Coronary artery (tissue), 2 donors: ENCODE data around the gene MRPL1.

Experiments used
- DNase-seq: peaks from one replicate; pipeline ENCODE4 v3.0.0-alpha.2; 2017; ENCODE audit warnings: low spot score
- H3K27ac ChIP-seq, 2 donors: fragments of 200-600 bp; sonication (generic); one replicate each; pipeline ENCODE4 v1.5.1; 2016 to 2019
- H3K4me3 ChIP-seq: fragments of 200-600 bp; sonication (generic); 2 replicates; pipeline ENCODE4 v1.5.1; 2016; ENCODE audit warnings: mild to moderate bottlenecking, moderate library complexity
- TF ChIP-seq, protein P1 (sequence below): fragments of 200-600 bp; sonication (generic); IDR thresholded peaks from one replicate; pipeline ENCODE4 v1.5.1; 2019; ENCODE audit warnings: antibody characterized with exemption

MRPL1 gene

DNA sequence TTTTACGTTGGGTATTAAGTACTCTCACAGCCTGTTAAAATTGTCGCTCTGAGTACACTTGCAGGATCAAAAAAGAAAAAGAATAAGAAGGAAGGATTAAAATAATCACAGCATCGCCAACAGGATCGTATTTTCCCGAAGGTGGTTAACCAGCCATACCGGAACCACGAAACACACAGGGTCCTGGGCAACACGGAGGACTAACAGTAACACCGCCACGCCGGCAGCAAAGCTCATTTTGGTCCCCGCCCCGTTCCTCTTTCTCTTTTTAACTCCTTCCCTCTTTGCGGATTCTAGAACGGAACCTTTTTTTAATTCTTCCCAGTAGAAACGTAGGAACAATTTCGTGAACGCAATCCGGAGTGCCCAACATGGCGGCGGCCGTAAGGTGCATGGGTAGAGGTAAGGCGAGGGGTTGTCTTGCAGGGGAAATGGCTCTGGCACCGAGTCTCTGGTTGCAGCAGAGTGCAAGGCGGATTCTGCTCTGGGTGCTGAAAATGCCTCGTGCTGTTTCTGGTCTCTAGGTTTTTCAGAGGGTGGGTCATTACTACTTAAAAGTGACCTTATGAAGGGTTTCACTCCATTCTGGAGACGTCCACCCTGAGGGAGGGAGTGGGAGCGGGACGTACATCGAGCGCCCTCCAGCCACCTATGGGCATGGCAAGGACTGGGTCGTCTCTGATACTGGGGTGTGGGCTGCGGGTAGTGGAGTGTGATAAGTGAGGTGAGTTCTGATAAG is at the start of gene MRPL1:
MRPL1 (plus strand) TSS at position 353 of the 739 bp plus-strand sequence; CDS start at position 372, 19 bp downstream.
- Histone ChIP-seq H3K4me3 (peak within 1 kb of the TSS; percentile 79), H3K27ac (peak within 1 kb of the TSS; percentile 86)
- TF ChIP-seq, protein P1, sequence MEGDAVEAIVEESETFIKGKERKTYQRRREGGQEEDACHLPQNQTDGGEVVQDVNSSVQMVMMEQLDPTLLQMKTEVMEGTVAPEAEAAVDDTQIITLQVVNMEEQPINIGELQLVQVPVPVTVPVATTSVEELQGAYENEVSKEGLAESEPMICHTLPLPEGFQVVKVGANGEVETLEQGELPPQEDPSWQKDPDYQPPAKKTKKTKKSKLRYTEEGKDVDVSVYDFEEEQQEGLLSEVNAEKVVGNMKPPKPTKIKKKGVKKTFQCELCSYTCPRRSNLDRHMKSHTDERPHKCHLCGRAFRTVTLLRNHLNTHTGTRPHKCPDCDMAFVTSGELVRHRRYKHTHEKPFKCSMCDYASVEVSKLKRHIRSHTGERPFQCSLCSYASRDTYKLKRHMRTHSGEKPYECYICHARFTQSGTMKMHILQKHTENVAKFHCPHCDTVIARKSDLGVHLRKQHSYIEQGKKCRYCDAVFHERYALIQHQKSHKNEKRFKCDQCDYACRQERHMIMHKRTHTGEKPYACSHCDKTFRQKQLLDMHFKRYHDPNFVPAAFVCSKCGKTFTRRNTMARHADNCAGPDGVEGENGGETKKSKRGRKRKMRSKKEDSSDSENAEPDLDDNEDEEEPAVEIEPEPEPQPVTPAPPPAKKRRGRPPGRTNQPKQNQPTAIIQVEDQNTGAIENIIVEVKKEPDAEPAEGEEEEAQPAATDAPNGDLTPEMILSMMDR: no peak
- DNase-seq: peak; percentile 91

DNA sequence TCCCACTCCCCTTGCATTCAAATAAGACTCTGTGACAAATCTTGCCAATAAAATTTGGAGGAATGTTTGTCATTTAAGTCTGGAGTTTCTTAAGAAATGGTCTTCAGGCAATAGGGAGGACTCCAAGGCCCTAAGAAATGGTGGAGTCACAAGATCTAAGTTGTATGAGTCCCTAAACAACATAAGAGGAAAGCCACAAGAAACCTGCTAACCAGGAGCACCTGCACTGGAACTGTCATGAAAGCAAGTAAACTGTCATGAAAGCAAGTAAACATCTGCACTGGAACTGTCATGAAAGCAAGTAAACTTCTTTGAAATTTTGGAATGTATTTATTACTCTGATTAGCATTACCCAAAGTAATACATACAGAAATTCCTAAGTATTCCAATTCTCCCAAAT is 47.0 kb upstream of the MRPL1 start:
- TF ChIP-seq, protein P1: no peak
- no peak overlapping the region for H3K4me3 ChIP-seq
- DNase-seq: no peak
- no peak overlapping the region for H3K27ac ChIP-seq

DNA sequence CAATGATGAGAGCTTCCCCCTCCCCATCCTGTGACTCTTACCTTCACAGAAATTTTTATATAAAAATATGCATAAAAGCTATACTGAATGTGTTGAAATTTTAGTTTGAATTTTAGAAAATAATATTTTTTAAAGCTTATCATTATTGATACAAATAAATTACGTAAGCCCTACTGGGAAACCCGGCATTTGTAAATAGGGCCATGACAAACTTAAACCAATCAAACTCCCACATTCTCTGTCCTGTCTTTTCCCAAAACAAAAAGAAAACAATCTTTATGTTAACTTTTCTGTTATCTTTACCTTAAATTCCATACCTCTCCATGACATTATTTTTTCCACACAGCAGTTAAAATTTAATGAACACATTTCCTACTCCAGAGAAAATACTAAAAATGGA is 46.1 kb upstream of the MRPL1 start:
- DNase-seq: no peak
- TF ChIP-seq, protein P1: no peak

DNA sequence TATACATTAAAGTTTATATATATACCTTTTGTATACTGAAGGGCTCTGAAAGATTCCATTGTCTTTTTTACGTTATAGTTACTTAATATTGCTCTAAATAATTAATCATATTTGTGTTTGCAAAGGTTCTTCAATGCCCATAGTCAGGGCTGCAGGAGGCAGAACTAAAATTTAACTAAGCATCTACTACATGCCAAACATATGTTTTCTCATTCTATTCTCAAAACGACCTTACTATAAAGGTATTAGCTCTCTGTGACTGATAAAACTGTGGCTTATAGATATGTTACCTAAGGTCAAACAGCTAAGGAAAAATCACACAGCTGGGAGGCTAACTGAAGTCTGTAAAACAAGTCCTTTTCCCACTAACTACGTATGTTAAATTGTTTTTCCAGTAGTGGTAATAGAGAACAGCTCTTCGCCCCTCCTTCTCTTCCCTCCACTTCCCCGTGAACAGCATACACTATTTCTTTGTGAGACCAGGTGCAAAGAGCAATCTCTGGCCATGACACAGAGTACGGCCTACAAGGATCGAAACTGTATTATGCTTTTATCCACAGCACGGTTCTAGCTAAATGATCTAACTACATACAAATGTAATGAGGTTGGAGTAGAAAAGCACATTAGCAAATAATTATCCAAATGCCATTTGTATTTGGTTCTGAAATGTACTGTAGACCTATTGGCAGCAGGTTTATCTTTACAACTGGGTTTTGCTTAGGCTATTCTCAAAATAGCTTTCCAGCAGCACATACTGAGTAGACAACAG is 45.1 kb upstream of the MRPL1 start:
- Histone ChIP-seq H3K27ac (peak overlapping the region; percentile 98 to 99), H3K4me3 (peak overlapping the region; percentile 96)
- TF ChIP-seq, protein P1: no peak
- DNase-seq: no peak

More for the DNA sequence above, 46.1 kb upstream of the MRPL1 start:
- Histone ChIP-seq H3K27ac (no peak overlapping the region), H3K4me3 (no peak overlapping the region)

DNA sequence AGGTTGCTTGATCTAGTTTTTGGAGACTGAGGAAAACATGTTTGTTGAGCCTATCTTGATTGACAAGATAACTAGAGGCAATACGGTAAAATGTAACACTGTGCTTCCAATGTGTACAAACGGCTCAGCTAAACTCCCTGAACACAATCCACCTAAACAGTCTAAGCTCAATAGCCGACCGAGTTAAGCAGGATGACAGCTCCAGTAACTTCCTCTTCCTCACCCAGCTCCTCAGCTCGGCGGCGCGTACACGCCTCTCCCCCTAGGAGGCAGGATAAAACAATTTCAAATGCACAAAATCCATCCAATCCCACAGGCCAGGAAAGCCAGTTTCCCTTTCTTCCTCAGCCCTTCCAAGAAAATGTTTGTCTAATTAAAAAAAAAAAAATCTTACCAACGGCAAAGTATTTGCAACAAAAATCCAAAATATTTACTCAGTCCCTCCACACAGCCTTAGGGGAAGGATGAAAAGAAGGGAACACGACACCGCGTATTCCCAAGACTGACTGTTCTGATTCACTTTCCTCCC is 44.5 kb upstream of the MRPL1 start:
- Histone ChIP-seq H3K27ac (peak overlapping the region; percentile 98 to 99), H3K4me3 (peak overlapping the region; percentile 96)
- TF ChIP-seq, protein P1: peak; percentile 28
- DNase-seq: peak; percentile 83

DNA sequence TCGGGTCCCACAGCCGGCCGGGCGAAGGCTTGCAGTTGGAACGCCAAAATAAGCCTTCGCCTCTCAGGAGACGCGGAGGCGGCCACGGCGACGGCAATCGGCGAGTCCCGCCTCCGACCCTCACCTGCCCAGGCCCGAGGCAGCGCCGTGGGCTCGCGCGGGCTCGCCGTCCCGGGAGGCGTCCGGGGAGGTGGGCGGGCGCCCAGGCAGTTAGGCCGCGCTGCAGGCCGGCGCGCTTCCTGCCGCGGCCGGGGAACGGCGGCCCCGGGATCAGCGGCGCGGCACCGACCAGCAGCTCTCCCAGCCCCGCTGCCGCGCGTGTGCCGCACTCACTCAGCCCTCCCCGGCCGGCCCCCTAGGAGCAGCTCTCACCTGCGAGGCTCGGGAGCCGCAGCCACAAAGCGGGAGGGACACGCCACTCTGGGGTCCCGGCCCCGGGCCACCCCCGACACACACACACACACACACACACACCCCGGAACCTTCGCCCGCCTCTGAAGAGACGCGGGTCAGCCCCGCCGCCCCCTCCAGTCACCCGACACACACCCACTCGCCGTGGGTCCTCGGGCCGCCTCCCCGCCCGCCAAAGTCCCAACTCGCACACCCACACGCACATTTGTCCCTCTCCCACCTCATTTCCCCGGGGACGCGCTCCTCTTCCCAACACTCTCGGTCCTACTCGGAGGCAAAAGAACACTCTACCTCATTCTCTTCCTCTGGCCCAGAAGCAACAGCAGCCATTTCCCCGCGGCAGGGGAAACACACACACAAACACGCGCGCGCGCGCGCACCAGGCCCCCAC is 43.8 kb upstream of the MRPL1 start, which contains the start of gene CNOT6L:
CNOT6L (minus strand) TSS at position 767 of the 802 bp plus-strand sequence; CDS start at position 707, 60 bp downstream.
- DNase-seq: peak; percentile 84
- Histone ChIP-seq H3K27ac (peak within 1 kb of the TSS; percentile 98 to 99), H3K4me3 (peak within 1 kb of the TSS; percentile 96)
- TF ChIP-seq, protein P1: no peak
